Neural progenitor cell (in vitro differentiated cells): ENCODE data around the gene PRX.

Experiments used
- CTCF ChIP-seq: fragments of 200-600 bp; sonication (generic); IDR thresholded peaks from 2 replicates; pipeline ENCODE4 v1.5.1; 2017; ENCODE audit warnings: antibody characterized with exemption, mild to moderate bottlenecking
- EZH2 ChIP-seq: fragments of 200-600 bp; sonication (generic); IDR thresholded peaks from 2 replicates; pipeline ENCODE4 v1.6.1; 2017; ENCODE audit warnings: antibody characterized with exemption, mild to moderate bottlenecking, moderate library complexity
- EZH2phosphoT487 ChIP-seq: fragments of 200-600 bp; sonication (generic); IDR thresholded peaks from 2 replicates; pipeline ENCODE4 v1.6.1; 2017; ENCODE audit warnings: antibody characterized with exemption

- TF ChIP-seq CTCF (no peak), EZH2 (no peak), EZH2phosphoT487 (no peak)
Measured at GRCh38 chr19:40421993-40422747, 9.0 kb upstream of the PRX start.
